B cell (primary cell): Measurements from ENCODE around the gene CILP.

Experiments used
- CTCF ChIP-seq: fragments of 200-600 bp; IDR thresholded peaks from one replicate; pipeline ENCODE4 v1.8.0; 2022; ENCODE audit warnings: antibody characterized with exemption, mild to moderate bottlenecking
- EZH2 ChIP-seq: IDR thresholded peaks from 2 replicates; pipeline ENCODE4 v1.6.1; 2012; ENCODE audit warnings: borderline replicate concordance, low read depth, mild to moderate bottlenecking, moderate library complexity, low read length; ENCODE audit not compliant: insufficient read depth, poor library complexity, severe bottlenecking

DNA sequence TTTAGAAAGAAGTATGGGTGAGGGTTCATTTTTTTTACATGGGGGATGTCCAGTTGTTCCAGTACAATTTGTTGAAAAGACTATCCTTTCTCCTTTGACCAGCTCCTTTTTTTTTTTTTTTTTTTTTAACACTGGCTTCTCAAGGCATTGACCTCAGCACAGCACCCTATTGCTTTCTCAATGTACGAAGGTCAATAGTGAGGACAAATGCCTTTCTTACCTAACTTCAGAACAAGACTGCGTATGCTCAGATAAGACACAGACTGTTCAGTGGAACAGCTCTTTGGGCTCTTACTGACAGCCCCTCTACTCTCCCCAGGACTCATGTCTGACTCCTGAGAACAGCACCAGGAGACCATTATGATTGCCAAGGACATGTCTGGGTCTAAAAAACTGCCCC is 10.4 kb upstream of the CILP start:
- no peak for TF ChIP-seq EZH2
- TF ChIP-seq CTCF: no peak
